BJ (cell line): Measurements from ENCODE around the gene RPL13. TPM values are rescaled to one million over a fixed set of nuclear protein-coding genes. Genes with fewer than 3 reads are reported as not detected.

ENCODE experiments used
- CTCF ChIA-PET: fragments of 350-600 bp; formaldehyde crosslinking; extraction: SDS; loops from one replicate; lab custom pipeline; 2021; ENCODE audit warnings: antibody characterized with exemption, inconsistent platforms; lab: Yijun Ruan, JAX
- POLR2A ChIA-PET: fragments of 300-600 bp; sonication (Branson Sonifier 250); formaldehyde crosslinking; extraction: SDS; loops from one replicate; lab custom pipeline; 2021; ENCODE audit warnings: antibody characterized with exemption; lab: Charles Lee
- DNase-seq: peaks from one replicate; pipeline ENCODE4 v3.0.0-alpha.2; 2011; ENCODE audit warnings: low read depth
- H3K27me3 ChIP-seq: 2 replicates; pipeline ENCODE4 v1.6.0; 2011; ENCODE audit warnings: low read length; ENCODE audit not compliant: control insufficient read depth, insufficient read depth
- H3K36me3 ChIP-seq: 2 replicates; pipeline ENCODE4 v1.5.1; 2011; ENCODE audit warnings: low read length; ENCODE audit not compliant: control insufficient read depth, insufficient read depth
- H3K4me3 ChIP-seq: 2 replicates; pipeline ENCODE4 v1.5.1; 2011; ENCODE audit warnings: low read depth, mild to moderate bottlenecking, control low read depth, low read length
- CTCF ChIP-seq: IDR thresholded peaks from 2 replicates; pipeline ENCODE4 v1.5.1; 2011; ENCODE audit warnings: low read depth, mild to moderate bottlenecking, control low read depth, inconsistent platforms, low read length, moderate library complexity; ENCODE audit not compliant: insufficient read depth
- polyA plus RNA-seq: library from polyadenylated mRNA; depleted of rRNA; stranded (reverse); fragments of >200 nt; gene quantifications from 2 replicates; pipeline ENCODE4 v1.2.3, GENCODE V29; 2011

The RPL13 gene
- polyA plus RNA-seq, 1 experiment, result 4,466 TPM

- CTCF ChIA-PET, result interaction anchor here (0.6 to 1.2 kb wide), 2 partner anchors 21 to 121 kb away, joined by 3 to 4 read pairs; no protein-coding TSS in a partner anchor
Measured at GRCh38 chr16:89545044-89545830, 15.2 kb upstream of the RPL13 start.

GRCh38 chr16:89545831-89546574 lies 14.5 kb upstream of the RPL13 start:
- ChIA-PET POLR2A (no interaction called here), CTCF (interaction anchor here (0.6 to 1.2 kb wide), 3 partner anchors 20 to 276 kb away, joined by 3 to 4 read pairs (median 3); no protein-coding TSS in a partner anchor)
- no peak for TF ChIP-seq CTCF
- DNase-seq, result no peak
- H3K4me3 ChIP-seq, result no peak overlapping the region
- H3K27me3 ChIP-seq, result no peaks in the 10 kb centered on the region
- H3K36me3 ChIP-seq, result peaks cover 26% of the 10 kb centered on the region

More at GRCh38 chr16:89545044-89545830, 15.2 kb upstream of the RPL13 start:
- POLR2A ChIA-PET, result no interaction called here
- no peak for TF ChIP-seq CTCF
- peaks cover 20% of the 10 kb centered on the region for H3K36me3 ChIP-seq
- no peaks in the 10 kb centered on the region for H3K27me3 ChIP-seq
- DNase-seq, result no peak
- H3K4me3 ChIP-seq, result no peak overlapping the region

GRCh38 chr16:89546781-89547180 lies 13.7 kb upstream of the RPL13 start:
- ChIA-PET POLR2A (no interaction called here), CTCF (no interaction called here)
- Histone ChIP-seq H3K27me3 (no peaks in the 10 kb centered on the region), H3K36me3 (peaks cover 28% of the 10 kb centered on the region), H3K4me3 (no peak overlapping the region)
- DNase-seq, result no peak
- TF ChIP-seq CTCF, result no peak

GRCh38 chr16:89547291-89547690 lies 13.2 kb upstream of the RPL13 start:
- Histone ChIP-seq H3K36me3 (peaks cover 32% of the 10 kb centered on the region), H3K27me3 (no peaks in the 10 kb centered on the region), H3K4me3 (no peak overlapping the region)
- CTCF ChIA-PET, result interaction anchor here (0.6 kb wide), 1 partner anchor 545 kb away, joined by 3 read pairs; no protein-coding TSS in a partner anchor
- POLR2A ChIA-PET, result no interaction called here
- DNase-seq, result no peak
- TF ChIP-seq CTCF, result no peak

- no peaks in the 10 kb centered on the region for H3K27me3 ChIP-seq
- CTCF ChIA-PET, result interaction anchor here (0.6 kb wide), 1 partner anchor 545 kb away, joined by 3 read pairs; no protein-coding TSS in a partner anchor
- POLR2A ChIA-PET, result no interaction called here
- H3K36me3 ChIP-seq, result peaks cover 33% of the 10 kb centered on the region
- no peak overlapping the region for H3K4me3 ChIP-seq
- DNase-seq, result no peak
- no peak for TF ChIP-seq CTCF
Measured at GRCh38 chr16:89547860-89548259, 12.6 kb upstream of the RPL13 start.
